Measurements from ENCODE around the gene PDE1A. TPM values are rescaled to one million over a fixed set of nuclear protein-coding genes. Genes with fewer than 3 reads are reported as not detected.

Gene PDE1A
- total RNA-seq, 4 donors from 2014 or later = 2.3 to 8.1 (median 2.9) TPM

- H3K9me3 ChIP-seq = no peaks in the 10 kb centered on the region
- no peaks in the 10 kb centered on the region for H3K36me3 ChIP-seq
- TF ChIP-seq POLR2AphosphoS5 (IDR thresholded peaks at IDR 0.05) (no peak), POLR2A (IDR thresholded peaks at IDR 0.05) (no peak), CTCF (IDR thresholded peaks at IDR 0.05) (no peak), EP300 (IDR thresholded peaks at IDR 0.05) (no peak)
- no peaks in the 10 kb centered on the region for H3K27me3 ChIP-seq
- DNase-seq (ENCODE audit: low spot score in 2 of 2) = no peak
- H3K4me1 ChIP-seq = no peaks in the 10 kb centered on the region
- H3K4me3 ChIP-seq = no peak overlapping the region
- H3K27ac ChIP-seq = no peak overlapping the region
- WGBS = 86% methylated on average over 4 of the region's 4 CpGs
These were observed 102.2 kb downstream of the PDE1A start for GRCh38 chr2:182324665-182325064.

GRCh38 chr2:182321096-182321495 is 105.7 kb downstream of the PDE1A start:
- WGBS = 20% methylated on average over 1 of the region's 1 CpG
- no peak for TF ChIP-seq EP300 (IDR thresholded peaks at IDR 0.05)
- TF ChIP-seq POLR2AphosphoS5 (IDR thresholded peaks at IDR 0.05) = no peak
- no peak for TF ChIP-seq POLR2A (IDR thresholded peaks at IDR 0.05)
- no peak for TF ChIP-seq CTCF (IDR thresholded peaks at IDR 0.05)

GRCh38 chr2:182319556-182320505 is 107.0 kb downstream of the PDE1A start:
- TF ChIP-seq EP300 (IDR thresholded peaks at IDR 0.05) (no peak), POLR2A (IDR thresholded peaks at IDR 0.05) (no peak), CTCF (IDR thresholded peaks at IDR 0.05) (no peak), POLR2AphosphoS5 (IDR thresholded peaks at IDR 0.05) (no peak)
- H3K36me3 ChIP-seq = no peaks in the 10 kb centered on the region
- H3K27ac ChIP-seq = no peak overlapping the region
- H3K4me1 ChIP-seq = no peaks in the 10 kb centered on the region
- no peak for DNase-seq (ENCODE audit: low spot score in 2 of 2)
- H3K9me3 ChIP-seq = no peaks in the 10 kb centered on the region
- 79% methylated on average over 4 of the region's 4 CpGs for WGBS
- H3K27me3 ChIP-seq = no peaks in the 10 kb centered on the region
- no peak overlapping the region for H3K4me3 ChIP-seq

More at GRCh38 chr2:182321096-182321495, 105.7 kb downstream of the PDE1A start:
- no peak overlapping the region for H3K27ac ChIP-seq
- DNase-seq (ENCODE audit: low spot score in 2 of 2) = no peak
- no peaks in the 10 kb centered on the region for H3K27me3 ChIP-seq
- no peaks in the 10 kb centered on the region for H3K36me3 ChIP-seq
- H3K9me3 ChIP-seq = no peaks in the 10 kb centered on the region
- no peak overlapping the region for H3K4me3 ChIP-seq
- no peaks in the 10 kb centered on the region for H3K4me1 ChIP-seq

GRCh38 chr2:182318466-182319220 is 108.2 kb downstream of the PDE1A start:
- WGBS = 75% methylated on average over 3 of the region's 3 CpGs
- Histone ChIP-seq H3K9me3 (no peaks in the 10 kb centered on the region), H3K4me1 (no peaks in the 10 kb centered on the region), H3K4me3 (no peak overlapping the region), H3K36me3 (no peaks in the 10 kb centered on the region), H3K27ac (no peak overlapping the region), H3K27me3 (no peaks in the 10 kb centered on the region)
- TF ChIP-seq POLR2A (IDR thresholded peaks at IDR 0.05) (no peak), CTCF (IDR thresholded peaks at IDR 0.05) (no peak), EP300 (IDR thresholded peaks at IDR 0.05) (no peak), POLR2AphosphoS5 (IDR thresholded peaks at IDR 0.05) (no peak)
- no peak for DNase-seq (ENCODE audit: low spot score in 2 of 2)

- 57% methylated on average over 2 of the region's 2 CpGs for WGBS
- no peak overlapping the region for H3K27ac ChIP-seq
- no peaks in the 10 kb centered on the region for H3K4me1 ChIP-seq
- H3K4me3 ChIP-seq = no peak overlapping the region
- H3K9me3 ChIP-seq = no peaks in the 10 kb centered on the region
- DNase-seq (ENCODE audit: low spot score in 2 of 2) = no peak
- no peaks in the 10 kb centered on the region for H3K27me3 ChIP-seq
- TF ChIP-seq POLR2A (IDR thresholded peaks at IDR 0.05) (no peak), EP300 (IDR thresholded peaks at IDR 0.05) (no peak), POLR2AphosphoS5 (IDR thresholded peaks at IDR 0.05) (no peak), CTCF (IDR thresholded peaks at IDR 0.05) (no peak)
- H3K36me3 ChIP-seq = no peaks in the 10 kb centered on the region
These were observed 109.9 kb downstream of the PDE1A start for GRCh38 chr2:182316950-182317349.

Data from suprapubic skin (tissue), 4 donors.